ENCODE results near the gene STIMATE.

GRCh38 chr3:52811452-52812011, 85.8 kb downstream of the STIMATE start:
- TF ChIP-seq EP300 (IDR thresholded peaks at IDR 0.05) (no peak), CTCF (IDR thresholded peaks at IDR 0.05) (no peak)
